ENCODE measurements around the gene TTLL7. TPM values are rescaled to one million over a fixed set of nuclear protein-coding genes. Genes with fewer than 3 reads are reported as not detected.

TTLL7 gene
- total RNA-seq, 1 experiment from 2014 or later, result 6.6 TPM

- H2BK15ac ChIP-seq (ENCODE audit: low read depth, low read length), result no peak overlapping the region
- no peak overlapping the region for H3K4ac ChIP-seq (ENCODE audit: low read depth, low read length)
- DNase-seq, result no peak
- no peak overlapping the region for H2BK120ac ChIP-seq (ENCODE audit: low read depth, low read length, poor library complexity, severe bottlenecking)
- H2AK5ac ChIP-seq (ENCODE audit: insufficient read length, low read length), result no peak overlapping the region
- H3K4me3 Mint-ChIP-seq, result no peak overlapping the region
- H3K79me2 ChIP-seq (ENCODE audit: insufficient read depth, low read length), result no peaks in the 10 kb centered on the region
- WGBS (ENCODE audit: extremely low coverage, insufficient read length, low lambda C conversion rate), result no CpG with 5 or more reads among the region's 5 CpGs
- H3K27ac Mint-ChIP-seq, result no peak overlapping the region
- H2BK5ac ChIP-seq (ENCODE audit: insufficient read length, low read length), result no peak overlapping the region
- H4K5ac ChIP-seq (ENCODE audit: insufficient read length, low read depth, low read length), result no peak overlapping the region
- no peak overlapping the region for H3K56ac ChIP-seq (ENCODE audit: insufficient read length, low read depth, low read length)
- no peak overlapping the region for H3K18ac ChIP-seq (ENCODE audit: insufficient read length, low read depth, low read length)
- H3K4me2 ChIP-seq (ENCODE audit: insufficient read depth, insufficient read length, low read length), result no peak overlapping the region
- H4K91ac ChIP-seq (ENCODE audit: insufficient read length, low read depth, low read length), result no peak overlapping the region
- no peaks in the 10 kb centered on the region for H3K4me1 Mint-ChIP-seq
- H3K27me3 ChIP-seq (ENCODE audit: insufficient read depth, low read length), result no peaks in the 10 kb centered on the region
- H4K8ac ChIP-seq (replicated peaks; ENCODE audit: insufficient read length, low read depth, low read length), result no peak overlapping the region
- H3K4me1 ChIP-seq (ENCODE audit: insufficient read depth, low read length), result no peaks in the 10 kb centered on the region
- no peaks in the 10 kb centered on the region for H4K20me1 ChIP-seq (ENCODE audit: control insufficient read depth, insufficient read depth, insufficient read length)
- no peak overlapping the region for H3T11ph ChIP-seq (ENCODE audit: low read length)
- H3K9me3 Mint-ChIP-seq, result peaks cover 0 to under 1% of the 10 kb centered on the region in 2 experiments; a peak in 2 of 5 replicates
- no peak overlapping the region for H3K14ac ChIP-seq (ENCODE audit: insufficient read depth, low read length)
- no peaks in the 10 kb centered on the region for H3K23me2 ChIP-seq (ENCODE audit: insufficient read length, low read depth, low read length, poor library complexity, severe bottlenecking)
- H2BK12ac ChIP-seq (ENCODE audit: insufficient read length, low read depth, low read length), result no peak overlapping the region
- H3K9ac ChIP-seq (ENCODE audit: extremely low read depth, insufficient read length, low read length), result no peak overlapping the region
- TF ChIP-seq CTCF (conservative IDR thresholded peaks at IDR 0.05), result no peak
- no peaks in the 10 kb centered on the region for H3K9me3 ChIP-seq (ENCODE audit: control insufficient read depth, low read depth, low read length)
- H3K79me1 ChIP-seq (ENCODE audit: insufficient read depth, low read depth, low read length, poor library complexity, severe bottlenecking), result no peaks in the 10 kb centered on the region
- no peak overlapping the region for H2BK20ac ChIP-seq (ENCODE audit: low read depth, low read length, poor library complexity, severe bottlenecking)
- H3K27ac ChIP-seq (ENCODE audit: insufficient read length, low read depth, low read length), result no peak overlapping the region
- H3K27me3 Mint-ChIP-seq (ENCODE audit: low read depth), result peaks cover 77% of the 10 kb centered on the region
- H3K23ac ChIP-seq (ENCODE audit: insufficient read length, low read depth, low read length), result no peak overlapping the region
- H3K36me3 Mint-ChIP-seq (ENCODE audit: insufficient read depth in 1 of 3, low read depth in 3 of 3), result no peaks in the 10 kb centered on the region
- no peak overlapping the region for H2AFZ ChIP-seq (ENCODE audit: low read length)
These were observed 9.7 kb upstream of the TTLL7 start for GRCh38 chr1:84008631-84009030.
